Measurements from ENCODE around the gene CNFN.

Gene CNFN

DNA sequence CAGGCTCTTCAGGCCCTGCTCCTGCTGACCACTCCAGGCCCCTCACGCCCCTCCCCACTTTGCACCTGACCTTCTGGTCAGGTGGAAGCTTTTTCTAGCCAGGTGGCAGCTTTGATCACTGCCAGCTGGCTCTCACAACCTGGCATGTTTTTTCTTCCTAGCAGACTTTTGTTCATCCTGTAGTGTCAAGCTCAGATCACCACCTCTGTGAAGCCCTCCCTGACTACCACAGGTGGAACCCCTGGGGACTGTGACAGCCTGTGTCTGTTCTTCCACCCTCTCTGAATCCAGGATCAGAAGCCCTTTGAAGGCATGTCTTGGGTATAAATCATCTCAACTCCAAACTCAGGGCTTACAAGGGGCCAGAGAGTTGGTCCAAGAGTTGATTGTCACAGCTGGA, 10.3 kb upstream of the CNFN start:
- no peak overlapping the region for H3K9ac ChIP-seq (ENCODE audit: low read depth in 1 of 2, low read length in 2 of 2)
- no peaks in the 10 kb centered on the region for H3K9me3 ChIP-seq (ENCODE audit: control insufficient read depth in 1 of 2, low read length in 2 of 2)
- peaks cover 8 to 21% of the 10 kb centered on the region in 2 donors for H3K4me1 ChIP-seq (ENCODE audit: control insufficient read depth in 1 of 2, insufficient read depth in 2 of 2, low read length in 2 of 2)
- no peak overlapping the region for H3K4me3 ChIP-seq (ENCODE audit: low read depth in 1 of 2, low read length in 2 of 2)
- H3K36me3 ChIP-seq (ENCODE audit: control insufficient read depth in 1 of 2, insufficient read depth in 2 of 2, low read length in 2 of 2), result no peaks in the 10 kb centered on the region
- H3K27ac ChIP-seq (ENCODE audit: low read depth, low read length), result no peak overlapping the region
- no peaks in the 10 kb centered on the region for H3K27me3 ChIP-seq (ENCODE audit: control insufficient read depth in 1 of 2, insufficient read depth in 2 of 2, low read length in 2 of 2)

DNA sequence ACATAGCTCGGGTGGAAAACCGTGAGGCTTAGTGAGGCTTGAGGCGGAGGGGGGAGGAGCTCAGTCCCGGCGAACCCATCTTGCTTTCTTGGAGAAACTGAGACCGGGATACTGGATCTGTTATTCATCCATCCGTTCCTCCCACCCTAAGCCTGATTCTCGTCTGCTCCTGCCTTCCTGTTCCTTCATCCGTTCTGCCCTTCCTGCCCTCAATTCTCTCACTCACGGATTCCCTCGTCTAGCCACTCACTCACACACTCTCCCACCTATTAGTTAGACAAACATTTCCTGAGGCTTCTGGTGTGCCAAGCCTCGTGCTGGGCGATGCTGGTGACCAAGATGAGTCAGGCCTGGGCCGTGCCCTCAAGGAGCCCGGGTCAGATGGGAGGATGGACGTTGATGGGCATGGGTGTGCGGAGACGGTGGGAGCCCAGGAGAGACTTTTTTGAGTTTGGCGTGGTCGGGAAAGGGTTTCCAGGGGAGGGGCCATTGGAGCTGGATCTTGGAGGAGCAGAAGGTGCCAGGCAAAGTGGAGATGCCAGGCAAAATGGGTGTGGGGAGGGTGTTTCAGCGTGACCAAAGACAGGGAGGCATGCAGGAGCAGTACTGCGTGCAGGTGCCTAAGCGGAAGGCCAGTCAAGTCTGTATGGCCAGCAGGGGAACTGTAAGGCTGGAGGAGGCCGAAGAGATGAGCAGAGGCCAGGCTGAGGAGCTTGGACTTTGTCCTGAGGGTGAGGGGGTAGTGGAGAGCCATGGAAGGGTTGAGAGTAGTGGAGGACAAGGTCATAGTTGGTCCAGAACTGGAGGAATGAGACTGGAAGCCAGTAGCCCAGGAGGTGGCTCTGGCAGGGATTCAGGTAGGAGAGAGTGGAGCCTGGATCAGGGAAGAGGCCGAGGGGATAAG, 7.4 kb upstream of the CNFN start:
- no peak overlapping the region for H3K27ac ChIP-seq (ENCODE audit: low read depth, low read length)
- H3K4me1 ChIP-seq (ENCODE audit: control insufficient read depth in 1 of 2, insufficient read depth in 2 of 2, low read length in 2 of 2), result peaks cover 8 to 21% of the 10 kb centered on the region in 2 donors

DNA sequence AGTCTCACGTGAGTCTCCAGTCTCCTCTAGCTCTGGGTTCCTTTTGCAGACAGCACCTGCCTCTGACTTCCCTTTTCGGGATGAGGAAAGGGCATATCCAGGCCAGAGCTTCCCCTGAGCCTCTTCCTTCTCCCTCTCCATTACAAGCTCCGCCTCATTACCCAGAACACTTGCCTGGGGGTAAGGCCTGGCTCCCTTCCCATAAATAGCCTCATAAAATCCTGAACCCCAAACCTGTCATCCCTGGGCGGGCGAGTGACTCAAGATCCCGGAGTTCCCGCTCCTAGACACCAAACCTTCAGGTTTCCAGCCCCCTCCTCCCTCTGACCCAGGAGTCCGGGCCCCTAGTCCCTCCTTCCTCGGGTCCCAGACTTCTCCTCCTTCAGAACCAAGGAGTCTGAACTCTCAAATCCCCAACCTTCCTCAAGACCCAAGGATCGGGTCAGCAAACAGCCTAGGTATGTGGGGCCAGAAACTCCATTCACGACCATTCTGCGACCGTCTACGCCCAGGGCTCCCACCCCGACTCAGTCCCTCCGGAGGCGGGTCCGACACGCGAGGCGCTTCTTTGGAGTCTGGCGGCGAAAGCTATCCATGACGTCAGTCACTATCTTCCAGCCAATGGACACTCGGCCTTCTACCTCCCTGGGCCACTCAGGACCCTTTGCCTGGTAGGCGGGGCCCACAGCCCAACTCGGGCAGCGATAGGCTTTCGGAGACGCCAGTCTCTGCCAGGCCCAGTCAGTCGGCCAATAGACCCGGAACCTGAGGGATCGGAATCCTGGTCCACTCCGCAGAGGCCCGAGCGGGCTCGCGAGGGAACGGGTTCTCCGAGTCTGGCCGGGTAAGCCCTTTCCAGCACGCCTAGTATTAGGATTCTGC, 6.5 kb upstream of the CNFN start:
- Histone ChIP-seq H3K27me3 (ENCODE audit: control insufficient read depth in 1 of 2, insufficient read depth in 2 of 2, low read length in 2 of 2) (no peaks in the 10 kb centered on the region), H3K4me1 (ENCODE audit: control insufficient read depth in 1 of 2, insufficient read depth in 2 of 2, low read length in 2 of 2) (peaks cover 8 to 21% of the 10 kb centered on the region in 2 donors)

More for the DNA sequence above, 7.4 kb upstream of the CNFN start:
- no peaks in the 10 kb centered on the region for H3K9me3 ChIP-seq (ENCODE audit: control insufficient read depth in 1 of 2, low read length in 2 of 2)
- no peaks in the 10 kb centered on the region for H3K36me3 ChIP-seq (ENCODE audit: control insufficient read depth in 1 of 2, insufficient read depth in 2 of 2, low read length in 2 of 2)
- H3K27me3 ChIP-seq (ENCODE audit: control insufficient read depth in 1 of 2, insufficient read depth in 2 of 2, low read length in 2 of 2), result no peaks in the 10 kb centered on the region
- peak overlapping the region; percentile 79 to 92 for H3K4me3 ChIP-seq (ENCODE audit: low read depth in 1 of 2, low read length in 2 of 2)
- peak overlapping the region; percentile 86 to 90 for H3K9ac ChIP-seq (ENCODE audit: low read depth in 1 of 2, low read length in 2 of 2)

DNA sequence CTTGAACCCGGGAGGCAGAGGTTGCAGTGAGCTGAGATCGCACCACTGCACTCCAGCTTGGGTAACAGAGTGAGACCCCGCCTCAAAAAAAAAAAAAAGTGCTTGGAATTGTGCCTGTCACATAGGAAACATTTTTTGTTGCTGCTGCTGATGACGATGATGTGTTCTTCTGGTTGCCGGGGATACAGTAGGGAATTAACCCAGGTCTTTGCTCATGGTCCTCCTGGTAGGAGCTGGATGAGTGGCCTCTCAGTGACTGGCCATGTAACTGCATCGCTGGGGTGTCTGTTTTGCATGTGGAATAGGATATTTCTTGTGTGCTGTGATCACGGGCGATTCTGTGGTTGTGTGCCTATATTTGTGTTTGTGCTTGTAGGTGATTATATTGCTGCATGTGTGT, 4.7 kb upstream of the CNFN start:
- no peaks in the 10 kb centered on the region for H3K36me3 ChIP-seq (ENCODE audit: control insufficient read depth in 1 of 2, insufficient read depth in 2 of 2, low read length in 2 of 2)
- H3K4me1 ChIP-seq (ENCODE audit: control insufficient read depth in 1 of 2, insufficient read depth in 2 of 2, low read length in 2 of 2), result peaks cover 8 to 17% of the 10 kb centered on the region in 2 donors

More for the DNA sequence above, 6.5 kb upstream of the CNFN start:
- Histone ChIP-seq H3K36me3 (ENCODE audit: control insufficient read depth in 1 of 2, insufficient read depth in 2 of 2, low read length in 2 of 2) (no peaks in the 10 kb centered on the region), H3K9me3 (ENCODE audit: control insufficient read depth in 1 of 2, low read length in 2 of 2) (no peaks in the 10 kb centered on the region), H3K27ac (ENCODE audit: low read depth, low read length) (peak overlapping the region; percentile 82), H3K9ac (ENCODE audit: low read depth in 1 of 2, low read length in 2 of 2) (peak overlapping the region; percentile 86 to 90), H3K4me3 (ENCODE audit: low read depth in 1 of 2, low read length in 2 of 2) (peak overlapping the region; percentile 79 to 92)

DNA sequence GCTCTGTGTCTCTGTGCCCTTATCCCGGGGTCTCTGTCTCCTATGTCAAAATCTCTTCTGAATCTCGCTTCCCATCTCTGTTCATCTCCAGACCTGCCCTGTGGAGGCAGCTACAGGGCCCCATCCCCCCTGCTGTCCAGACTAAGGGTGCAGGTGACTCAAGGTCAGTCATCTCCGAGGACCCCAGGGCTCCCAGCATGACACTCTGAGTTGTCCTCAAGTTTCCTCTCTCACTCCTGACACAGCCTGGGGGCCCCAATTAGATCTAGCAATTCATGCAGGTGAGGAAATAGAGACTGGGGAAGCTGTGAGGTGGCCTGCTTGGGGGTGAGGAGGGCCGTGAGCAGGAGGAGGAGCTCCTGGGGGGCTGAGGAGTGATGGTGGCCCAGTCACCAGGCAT, 2.1 kb upstream of the CNFN start:
- Histone ChIP-seq H3K4me1 (ENCODE audit: control insufficient read depth in 1 of 2, insufficient read depth in 2 of 2, low read length in 2 of 2) (peaks cover 0 to 9% of the 10 kb centered on the region in 2 donors), H3K9ac (ENCODE audit: low read depth in 1 of 2, low read length in 2 of 2) (no peak overlapping the region), H3K27ac (ENCODE audit: low read depth, low read length) (no peak overlapping the region)

More for the DNA sequence above, 4.7 kb upstream of the CNFN start:
- Histone ChIP-seq H3K9me3 (ENCODE audit: control insufficient read depth in 1 of 2, low read length in 2 of 2) (no peaks in the 10 kb centered on the region), H3K27ac (ENCODE audit: low read depth, low read length) (no peak overlapping the region), H3K9ac (ENCODE audit: low read depth in 1 of 2, low read length in 2 of 2) (no peak overlapping the region), H3K27me3 (ENCODE audit: control insufficient read depth in 1 of 2, insufficient read depth in 2 of 2, low read length in 2 of 2) (peaks cover 4 to 5% of the 10 kb centered on the region in 2 donors), H3K4me3 (ENCODE audit: low read depth in 1 of 2, low read length in 2 of 2) (no peak overlapping the region)

DNA sequence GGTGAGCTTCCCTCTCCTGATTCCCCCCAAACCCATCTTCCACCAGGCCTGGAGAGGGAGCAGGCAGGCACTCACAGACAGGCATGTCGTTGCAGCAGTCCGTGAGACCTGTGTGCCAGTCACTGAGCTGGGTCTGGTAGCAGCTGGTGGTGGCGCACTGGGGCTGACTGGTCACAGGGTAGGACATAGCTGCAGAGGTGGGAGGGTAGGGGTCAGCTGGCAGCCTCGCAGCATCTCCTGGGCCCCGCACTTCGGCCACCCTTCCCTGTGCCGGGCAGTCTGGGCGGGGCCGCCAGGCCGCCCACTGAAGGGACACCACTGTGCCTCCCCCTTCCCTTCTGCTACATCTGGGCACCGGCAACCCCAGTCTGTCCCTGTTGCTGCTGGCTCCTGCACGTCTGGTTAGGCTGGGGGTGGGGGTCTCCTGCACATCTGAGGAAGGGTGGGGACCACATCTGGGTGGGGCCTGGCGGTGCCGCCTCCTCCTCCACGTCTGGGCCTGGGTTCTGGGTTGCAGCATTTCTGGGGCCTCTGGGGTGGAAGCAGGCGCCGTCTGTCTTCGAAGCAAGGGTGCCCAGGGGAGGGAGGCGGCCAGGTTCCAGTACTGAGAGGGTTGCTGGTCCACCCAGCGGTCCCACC, 1.1 kb downstream of the CNFN start:
- H3K9ac ChIP-seq (ENCODE audit: low read depth in 1 of 2, low read length in 2 of 2), result no peak overlapping the region
- no peaks in the 10 kb centered on the region for H3K9me3 ChIP-seq (ENCODE audit: control insufficient read depth in 1 of 2, low read length in 2 of 2)
- H3K27me3 ChIP-seq (ENCODE audit: control insufficient read depth in 1 of 2, insufficient read depth in 2 of 2, low read length in 2 of 2), result peaks cover 9 to 11% of the 10 kb centered on the region in 2 donors
- H3K4me1 ChIP-seq (ENCODE audit: control insufficient read depth in 1 of 2, insufficient read depth in 2 of 2, low read length in 2 of 2), result peaks cover 5 to 7% of the 10 kb centered on the region in 2 donors
- no peak overlapping the region for H3K4me3 ChIP-seq (ENCODE audit: low read depth in 1 of 2, low read length in 2 of 2)
- H3K36me3 ChIP-seq (ENCODE audit: control insufficient read depth in 1 of 2, insufficient read depth in 2 of 2, low read length in 2 of 2), result no peaks in the 10 kb centered on the region
- no peak overlapping the region for H3K27ac ChIP-seq (ENCODE audit: low read depth, low read length)

More for the DNA sequence above, 2.1 kb upstream of the CNFN start:
- H3K36me3 ChIP-seq (ENCODE audit: control insufficient read depth in 1 of 2, insufficient read depth in 2 of 2, low read length in 2 of 2), result no peaks in the 10 kb centered on the region
- peaks cover 9 to 11% of the 10 kb centered on the region in 2 donors for H3K27me3 ChIP-seq (ENCODE audit: control insufficient read depth in 1 of 2, insufficient read depth in 2 of 2, low read length in 2 of 2)
- no peak overlapping the region for H3K4me3 ChIP-seq (ENCODE audit: low read depth in 1 of 2, low read length in 2 of 2)
- H3K9me3 ChIP-seq (ENCODE audit: control insufficient read depth in 1 of 2, low read length in 2 of 2), result no peaks in the 10 kb centered on the region

DNA sequence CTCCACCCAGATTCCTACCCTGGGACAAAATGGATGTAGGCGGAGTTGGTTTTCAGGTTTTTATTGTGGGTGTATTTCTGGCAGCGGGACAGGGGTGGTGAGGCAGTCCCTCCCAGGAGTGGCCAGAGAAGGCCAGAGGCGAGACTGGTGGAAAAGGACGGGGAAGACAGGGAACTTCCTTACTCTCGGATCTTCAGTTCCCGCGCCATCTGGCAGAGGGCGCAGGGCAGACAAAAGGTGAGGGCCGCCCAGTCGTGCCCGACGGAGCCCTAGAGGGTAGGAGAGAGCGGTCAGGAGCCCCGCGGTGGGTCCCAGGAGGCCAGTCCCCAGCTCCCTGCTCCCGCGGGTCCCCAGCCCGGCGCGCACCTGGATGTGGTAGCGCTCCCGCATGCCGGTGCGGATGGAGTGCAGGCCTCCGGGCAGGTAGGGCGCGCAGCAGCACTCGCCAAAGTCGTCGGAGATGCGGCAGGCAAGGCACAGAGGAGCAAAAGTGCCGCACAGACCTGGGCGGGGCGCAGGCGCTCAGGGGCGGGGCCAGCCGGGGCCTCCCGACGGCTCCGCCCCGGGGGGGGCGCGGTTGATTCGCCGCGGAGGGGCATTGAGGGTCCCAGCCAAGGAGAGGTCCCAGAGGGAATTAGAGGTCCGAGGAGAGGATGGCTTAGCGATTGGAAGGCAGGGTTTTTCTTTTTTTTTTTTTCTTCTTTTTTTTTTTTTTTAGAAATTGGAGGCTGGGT, 3.0 kb downstream of the CNFN start:
- Histone ChIP-seq H3K9me3 (ENCODE audit: control insufficient read depth in 1 of 2, low read length in 2 of 2) (no peaks in the 10 kb centered on the region), H3K4me1 (ENCODE audit: control insufficient read depth in 1 of 2, insufficient read depth in 2 of 2, low read length in 2 of 2) (peaks cover 5 to 7% of the 10 kb centered on the region in 2 donors), H3K4me3 (ENCODE audit: low read depth in 1 of 2, low read length in 2 of 2) (peak overlapping the region; percentile 62), H3K27ac (ENCODE audit: low read depth, low read length) (no peak overlapping the region), H3K27me3 (ENCODE audit: control insufficient read depth in 1 of 2, insufficient read depth in 2 of 2, low read length in 2 of 2) (peaks cover 9 to 11% of the 10 kb centered on the region in 2 donors), H3K9ac (ENCODE audit: low read depth in 1 of 2, low read length in 2 of 2) (no peak overlapping the region), H3K36me3 (ENCODE audit: control insufficient read depth in 1 of 2, insufficient read depth in 2 of 2, low read length in 2 of 2) (no peaks in the 10 kb centered on the region)

DNA sequence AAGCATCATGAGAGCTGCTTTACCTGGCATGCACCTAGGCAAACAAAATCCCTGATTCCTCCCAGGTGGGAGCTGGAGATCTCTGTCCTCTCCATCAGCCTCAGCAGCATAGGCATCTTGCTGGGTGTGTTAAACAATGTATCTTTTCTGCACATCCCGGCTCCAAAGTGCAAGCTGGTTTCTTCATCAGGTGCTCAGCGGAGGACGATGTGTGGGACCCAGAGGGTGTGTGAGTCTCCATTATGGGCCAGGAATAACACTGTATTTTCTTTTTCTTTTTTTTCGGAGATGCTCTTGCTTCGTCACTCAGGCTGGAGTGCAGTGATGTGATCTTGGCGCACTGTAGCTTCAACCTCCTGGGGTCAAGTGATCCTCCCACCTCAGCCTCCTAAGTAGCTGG, 9.9 kb downstream of the CNFN start:
- no peaks in the 10 kb centered on the region for H3K9me3 ChIP-seq (ENCODE audit: control insufficient read depth in 1 of 2, low read length in 2 of 2)
- peaks cover 0 to 7% of the 10 kb centered on the region in 2 donors for H3K4me1 ChIP-seq (ENCODE audit: control insufficient read depth in 1 of 2, insufficient read depth in 2 of 2, low read length in 2 of 2)
- peaks cover 0 to 3% of the 10 kb centered on the region in 2 donors for H3K36me3 ChIP-seq (ENCODE audit: control insufficient read depth in 1 of 2, insufficient read depth in 2 of 2, low read length in 2 of 2)
- H3K27me3 ChIP-seq (ENCODE audit: control insufficient read depth in 1 of 2, insufficient read depth in 2 of 2, low read length in 2 of 2), result no peaks in the 10 kb centered on the region
- H3K27ac ChIP-seq (ENCODE audit: low read depth, low read length), result no peak overlapping the region
- H3K4me3 ChIP-seq (ENCODE audit: low read depth in 1 of 2, low read length in 2 of 2), result no peak overlapping the region
- no peak overlapping the region for H3K9ac ChIP-seq (ENCODE audit: low read depth in 1 of 2, low read length in 2 of 2)

Measured in duodenal mucosa (tissue), 2 donors.